ENCODE results near the gene EPHB6.
A peak's percentile ranks its signal among the peaks of the same experiment; 100 is the strongest.

Gene EPHB6

GRCh38 chr7:142871260-142872105 is 16.6 kb downstream of the EPHB6 start:
- H3K4me3 ChIP-seq (ENCODE audit: low read depth, low read length) = no peak overlapping the region
- TF ChIP-seq POLR2A (IDR thresholded peaks at IDR 0.05; ENCODE audit: extremely low read depth, insufficient read length) = no peak
- TF ChIP-seq CTCF (IDR thresholded peaks at IDR 0.05; ENCODE audit: low read depth, low read length) = no peak
- no peak for TF ChIP-seq MAX (IDR thresholded peaks at IDR 0.05; ENCODE audit: low read depth, low read length)
- TF ChIP-seq MYC (IDR thresholded peaks at IDR 0.05; ENCODE audit: low read depth, low read length) = no peak
- DNase-seq (ENCODE audit: low read depth) = no peak

- TF ChIP-seq MAX (IDR thresholded peaks at IDR 0.05; ENCODE audit: low read depth, low read length) = no peak
- TF ChIP-seq CTCF (IDR thresholded peaks at IDR 0.05; ENCODE audit: low read depth, low read length) = no peak
- TF ChIP-seq POLR2A (IDR thresholded peaks at IDR 0.05; ENCODE audit: extremely low read depth, insufficient read length) = no peak
- TF ChIP-seq MYC (IDR thresholded peaks at IDR 0.05; ENCODE audit: low read depth, low read length) = no peak
- DNase-seq (ENCODE audit: low read depth) = peak; percentile 48
- no peak overlapping the region for H3K4me3 ChIP-seq (ENCODE audit: low read depth, low read length)
These were observed 17.3 kb downstream of the EPHB6 start for GRCh38 chr7:142872106-142872675.

GRCh38 chr7:142873281-142873784 is 18.5 kb downstream of the EPHB6 start:
- TF ChIP-seq CTCF (IDR thresholded peaks at IDR 0.05; ENCODE audit: low read depth, low read length) (peak; percentile 91), MYC (IDR thresholded peaks at IDR 0.05; ENCODE audit: low read depth, low read length) (no peak)
- DNase-seq (ENCODE audit: low read depth) = peak; percentile 57
- no peak overlapping the region for H3K4me3 ChIP-seq (ENCODE audit: low read depth, low read length)

GRCh38 chr7:142873871-142874270 is 19.0 kb downstream of the EPHB6 start:
- TF ChIP-seq POLR2A (IDR thresholded peaks at IDR 0.05; ENCODE audit: extremely low read depth, insufficient read length) (no peak), MAX (IDR thresholded peaks at IDR 0.05; ENCODE audit: low read depth, low read length) (no peak), MYC (IDR thresholded peaks at IDR 0.05; ENCODE audit: low read depth, low read length) (no peak), CTCF (IDR thresholded peaks at IDR 0.05; ENCODE audit: low read depth, low read length) (no peak)
- no peak overlapping the region for H3K4me3 ChIP-seq (ENCODE audit: low read depth, low read length)
- DNase-seq (ENCODE audit: low read depth) = no peak

GRCh38 chr7:142874409-142874808 is 19.5 kb downstream of the EPHB6 start:
- H3K4me3 ChIP-seq (ENCODE audit: low read depth, low read length) = no peak overlapping the region
- DNase-seq (ENCODE audit: low read depth) = no peak
- no peak for TF ChIP-seq POLR2A (IDR thresholded peaks at IDR 0.05; ENCODE audit: extremely low read depth, insufficient read length)
- TF ChIP-seq MAX (IDR thresholded peaks at IDR 0.05; ENCODE audit: low read depth, low read length) = no peak
- TF ChIP-seq CTCF (IDR thresholded peaks at IDR 0.05; ENCODE audit: low read depth, low read length) = no peak
- TF ChIP-seq MYC (IDR thresholded peaks at IDR 0.05; ENCODE audit: low read depth, low read length) = no peak

All from NB4 (cell line).